Fibroblast of villous mesenchyme (primary cell): ENCODE results near the gene USP32. TPM values are rescaled to one million over a fixed set of nuclear protein-coding genes. Genes with fewer than 3 reads are reported as not detected.
"Not testable (repeated sequence)": the region's sequence is repeated elsewhere in the genome, so short reads cannot be mapped to it uniquely, and the experiment has no call there.

ENCODE experiments used
- DNase-seq: peaks from one replicate; pipeline ENCODE4 v3.0.0-alpha.2; 2010; ENCODE audit warnings: low read depth
- H3K4me3 ChIP-seq: 2 replicates; pipeline ENCODE4 v1.5.1; 2011; ENCODE audit warnings: low read depth, mild to moderate bottlenecking, low read length
- total RNA-seq: library from RNA; depleted of rRNA; stranded (reverse); fragments of >200 nt; gene quantifications from 2 replicates; pipeline ENCODE4 v1.2.3, GENCODE V29; 2012
- TF ChIP-seq, protein P1 (sequence below): IDR thresholded peaks from 2 replicates; pipeline ENCODE4 v1.5.1; 2012; ENCODE audit warnings: low read depth, mild to moderate bottlenecking, low read length; ENCODE audit not compliant: insufficient read depth

Gene USP32
- total RNA-seq, 1 donor: 95.4 TPM

DNA sequence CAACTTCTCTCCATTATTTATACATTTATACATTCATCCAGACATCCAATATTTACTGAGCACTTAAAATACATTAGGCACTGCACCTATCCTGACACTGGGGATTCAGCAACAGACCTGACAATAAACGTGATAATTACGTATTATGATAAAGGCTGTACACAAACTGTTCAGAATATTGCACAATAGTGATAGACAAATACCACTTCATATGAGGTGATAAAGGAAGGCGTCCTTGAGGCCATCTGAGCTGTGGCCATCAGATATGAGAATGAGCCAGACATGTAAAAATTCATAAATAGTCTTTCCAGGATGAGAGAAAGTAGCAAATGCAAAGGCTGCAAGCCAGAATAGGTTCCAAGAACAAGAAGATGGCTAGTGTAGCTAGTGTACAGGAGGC is 8.6 kb downstream of the USP32 start:
- TF ChIP-seq, protein P1, sequence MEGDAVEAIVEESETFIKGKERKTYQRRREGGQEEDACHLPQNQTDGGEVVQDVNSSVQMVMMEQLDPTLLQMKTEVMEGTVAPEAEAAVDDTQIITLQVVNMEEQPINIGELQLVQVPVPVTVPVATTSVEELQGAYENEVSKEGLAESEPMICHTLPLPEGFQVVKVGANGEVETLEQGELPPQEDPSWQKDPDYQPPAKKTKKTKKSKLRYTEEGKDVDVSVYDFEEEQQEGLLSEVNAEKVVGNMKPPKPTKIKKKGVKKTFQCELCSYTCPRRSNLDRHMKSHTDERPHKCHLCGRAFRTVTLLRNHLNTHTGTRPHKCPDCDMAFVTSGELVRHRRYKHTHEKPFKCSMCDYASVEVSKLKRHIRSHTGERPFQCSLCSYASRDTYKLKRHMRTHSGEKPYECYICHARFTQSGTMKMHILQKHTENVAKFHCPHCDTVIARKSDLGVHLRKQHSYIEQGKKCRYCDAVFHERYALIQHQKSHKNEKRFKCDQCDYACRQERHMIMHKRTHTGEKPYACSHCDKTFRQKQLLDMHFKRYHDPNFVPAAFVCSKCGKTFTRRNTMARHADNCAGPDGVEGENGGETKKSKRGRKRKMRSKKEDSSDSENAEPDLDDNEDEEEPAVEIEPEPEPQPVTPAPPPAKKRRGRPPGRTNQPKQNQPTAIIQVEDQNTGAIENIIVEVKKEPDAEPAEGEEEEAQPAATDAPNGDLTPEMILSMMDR: no peak
- DNase-seq: peak; percentile 5
- H3K4me3 ChIP-seq: no peak overlapping the region

DNA sequence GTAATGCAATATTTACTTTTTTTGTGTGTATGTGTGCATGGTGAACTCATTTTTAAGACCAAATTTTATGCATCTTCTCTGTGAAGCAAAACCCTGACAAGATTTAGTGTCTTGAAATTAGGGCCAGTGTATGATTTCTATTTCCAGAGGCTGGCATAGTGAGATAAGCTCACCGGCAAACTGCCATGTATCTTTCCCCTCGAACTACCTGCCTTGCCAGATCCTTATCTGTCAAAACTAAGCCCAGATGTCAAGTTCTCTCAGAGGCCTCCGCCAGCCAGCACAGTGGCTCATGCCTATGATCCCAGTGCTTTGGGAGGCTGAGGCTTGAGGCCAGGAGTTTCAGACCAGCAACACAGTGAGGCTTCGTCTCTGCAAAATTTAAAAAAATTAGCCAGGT is 10.0 kb downstream of the USP32 start:
- H3K4me3 ChIP-seq: no peak overlapping the region
- TF ChIP-seq, protein P1: no peak
- no peak for DNase-seq

DNA sequence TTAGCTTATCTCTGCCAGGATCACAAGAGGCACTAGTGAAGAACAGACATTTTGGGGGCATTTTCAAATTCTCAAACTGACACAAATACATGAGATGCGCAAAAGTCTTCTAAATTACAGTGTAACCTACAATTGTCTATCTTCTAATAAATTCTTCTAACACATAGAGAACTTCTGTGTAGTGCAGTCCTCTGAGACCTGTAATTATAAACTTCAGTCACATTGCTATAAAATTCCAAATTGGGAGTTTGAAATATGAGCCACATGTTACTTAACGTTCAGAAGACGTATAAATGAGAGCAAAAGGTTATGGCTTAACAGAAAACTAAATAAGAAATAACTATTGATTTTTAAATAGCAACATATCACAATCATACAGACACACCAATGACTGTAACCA is 12.5 kb downstream of the USP32 start:
- H3K4me3 ChIP-seq, DNase-seq: not testable (repeated sequence)

DNA sequence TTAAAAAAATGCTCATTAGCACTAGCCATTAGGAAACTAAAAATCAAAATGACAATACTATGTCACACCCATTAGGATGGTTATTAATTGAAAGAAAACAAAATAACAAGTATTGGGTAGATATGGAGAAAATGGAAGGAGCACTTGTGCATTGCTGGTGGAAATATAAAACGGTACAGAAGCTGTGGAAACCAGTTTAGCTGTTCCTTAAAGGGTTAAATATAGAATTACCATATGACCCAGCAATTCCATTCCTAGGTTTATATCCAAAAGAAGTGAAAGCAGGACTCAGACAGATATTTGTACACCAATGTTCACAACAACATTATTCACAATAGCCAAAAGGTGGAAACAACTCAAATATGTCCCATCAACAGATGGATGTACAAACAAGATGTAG is 13.7 kb downstream of the USP32 start:
- DNase-seq, H3K4me3 ChIP-seq: not testable (repeated sequence)

DNA sequence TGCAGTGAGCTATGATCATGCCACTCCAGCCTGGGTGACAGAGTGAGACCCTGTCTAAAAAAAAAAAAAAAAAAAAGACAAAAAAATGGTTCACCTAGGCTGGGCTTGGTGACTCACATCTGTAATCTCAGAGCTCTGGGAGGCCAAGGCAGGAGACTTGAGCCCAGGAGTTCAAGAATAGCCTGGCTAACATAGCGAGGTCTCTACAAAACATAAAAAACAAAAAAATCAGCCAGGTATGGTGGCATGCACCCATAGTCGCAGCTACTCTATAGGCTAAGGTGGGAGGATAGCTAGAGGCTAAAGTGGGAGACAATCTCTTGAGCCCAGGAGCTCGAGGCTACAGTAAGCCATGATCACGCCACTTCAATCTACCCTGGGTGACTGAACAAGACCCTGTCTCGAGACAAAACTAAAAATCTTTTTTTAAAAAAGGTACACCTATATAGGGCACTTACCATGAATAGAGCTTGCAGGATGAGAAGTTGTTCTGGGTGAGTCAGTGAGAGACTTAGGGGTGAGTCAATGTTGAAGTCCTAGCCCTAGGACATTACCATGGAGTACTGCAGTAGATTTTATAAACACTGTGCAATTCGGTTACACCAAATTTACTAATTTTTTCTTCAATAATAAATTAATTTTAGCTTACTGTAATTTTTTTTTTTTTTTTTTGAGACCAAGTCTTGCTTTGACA is 19.0 kb downstream of the USP32 start:
- TF ChIP-seq, protein P1: no peak
- DNase-seq: peak; percentile 52
- no peak overlapping the region for H3K4me3 ChIP-seq

DNA sequence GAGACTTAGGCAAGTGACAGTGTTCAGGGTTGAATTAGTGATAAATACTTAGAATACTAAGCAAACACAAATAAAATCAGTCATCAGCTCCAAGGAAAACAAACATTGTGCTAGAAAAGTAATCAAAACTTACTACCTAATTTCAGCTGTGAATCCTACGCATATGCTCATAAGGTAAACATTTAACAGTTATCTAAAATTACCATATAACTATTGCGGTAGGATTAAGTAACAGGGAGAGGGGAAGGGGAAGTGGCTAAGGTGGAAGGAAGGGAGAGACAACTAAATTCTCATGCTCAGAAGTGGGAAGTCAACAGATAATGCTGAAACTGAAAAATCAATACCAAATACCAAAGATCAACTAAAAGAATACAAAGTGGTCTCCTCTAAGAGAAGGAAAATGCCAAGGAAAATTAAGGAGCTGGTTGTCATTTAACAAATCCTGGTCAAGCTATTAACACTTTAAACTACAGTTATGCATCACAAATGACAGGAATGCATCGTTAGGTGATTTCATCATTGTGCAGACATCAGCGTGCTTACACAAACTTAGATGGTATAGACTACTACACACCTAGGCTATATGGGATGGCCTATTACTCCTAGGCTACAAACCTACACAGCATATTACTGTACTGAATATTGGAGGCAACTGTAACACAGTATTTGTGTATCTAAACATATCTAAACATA is 20.0 kb downstream of the USP32 start:
- H3K4me3 ChIP-seq: no peak overlapping the region
- TF ChIP-seq, protein P1: no peak
- peak; percentile 10 for DNase-seq

DNA sequence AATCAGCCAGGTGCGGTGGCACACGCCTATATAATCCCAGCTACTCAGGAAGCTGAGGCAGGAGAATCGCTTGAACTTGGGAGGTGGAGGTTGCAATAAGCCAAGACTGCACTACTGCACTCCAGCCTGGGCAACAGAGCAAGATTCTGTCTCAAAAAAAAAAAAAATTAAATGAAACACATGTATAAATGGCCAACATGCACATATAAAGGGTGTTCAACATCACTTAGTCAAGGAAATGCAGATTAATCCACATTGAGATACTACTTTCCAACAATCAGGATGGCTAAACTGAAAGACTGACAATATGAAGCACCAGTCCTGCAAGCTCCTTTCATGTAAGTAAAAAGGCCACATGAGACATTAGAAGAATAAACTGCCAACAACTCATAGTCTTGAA is 20.5 kb downstream of the USP32 start:
- H3K4me3 ChIP-seq: no peak overlapping the region
- TF ChIP-seq, protein P1: no peak
- DNase-seq: no peak

DNA sequence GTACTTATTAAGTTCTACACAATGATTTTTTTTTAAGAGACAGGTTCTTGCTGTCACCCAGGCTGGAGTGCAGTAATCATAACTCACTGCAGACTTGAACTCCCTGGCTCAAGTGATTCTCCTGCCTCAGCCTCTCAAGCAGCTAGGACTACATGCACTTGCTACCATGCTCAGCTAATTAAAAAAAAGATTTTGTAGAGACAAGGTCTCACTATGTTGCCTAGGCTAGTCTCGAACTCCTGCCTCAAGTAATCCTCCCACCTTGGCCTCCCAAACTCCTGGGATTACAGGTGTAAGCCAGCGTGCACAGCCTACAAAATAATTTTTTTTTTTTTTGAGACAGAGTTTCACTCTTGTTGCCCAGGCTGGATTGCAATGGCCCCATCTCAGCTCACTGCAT is 22.2 kb downstream of the USP32 start:
- TF ChIP-seq, protein P1: no peak
- DNase-seq: no peak

More for the DNA sequence above, 22.2 kb downstream of the USP32 start:
- no peak overlapping the region for H3K4me3 ChIP-seq
